SK-N-DZ (cell line): ENCODE data around the gene DGLUCY. TPM values are rescaled to one million over a fixed set of nuclear protein-coding genes. Genes with fewer than 3 reads are reported as not detected.
A peak's percentile ranks its signal among the peaks of the same experiment; 100 is the strongest.
"Not testable (repeated sequence)": the region's sequence is repeated elsewhere in the genome, so short reads cannot be mapped to it uniquely, and the experiment has no call there.

Experiments used
- DNase-seq: peaks from one replicate; pipeline ENCODE4 v3.0.0-alpha.2; 2015; ENCODE audit warnings: low spot score
- polyA plus RNA-seq, 2 experiments: library from polyadenylated mRNA; depleted of rRNA; stranded (reverse); fragments of >200 nt; gene quantifications; 2 replicates each; pipeline ENCODE4 v1.2.3, GENCODE V29; 2014

Gene DGLUCY, protein sequence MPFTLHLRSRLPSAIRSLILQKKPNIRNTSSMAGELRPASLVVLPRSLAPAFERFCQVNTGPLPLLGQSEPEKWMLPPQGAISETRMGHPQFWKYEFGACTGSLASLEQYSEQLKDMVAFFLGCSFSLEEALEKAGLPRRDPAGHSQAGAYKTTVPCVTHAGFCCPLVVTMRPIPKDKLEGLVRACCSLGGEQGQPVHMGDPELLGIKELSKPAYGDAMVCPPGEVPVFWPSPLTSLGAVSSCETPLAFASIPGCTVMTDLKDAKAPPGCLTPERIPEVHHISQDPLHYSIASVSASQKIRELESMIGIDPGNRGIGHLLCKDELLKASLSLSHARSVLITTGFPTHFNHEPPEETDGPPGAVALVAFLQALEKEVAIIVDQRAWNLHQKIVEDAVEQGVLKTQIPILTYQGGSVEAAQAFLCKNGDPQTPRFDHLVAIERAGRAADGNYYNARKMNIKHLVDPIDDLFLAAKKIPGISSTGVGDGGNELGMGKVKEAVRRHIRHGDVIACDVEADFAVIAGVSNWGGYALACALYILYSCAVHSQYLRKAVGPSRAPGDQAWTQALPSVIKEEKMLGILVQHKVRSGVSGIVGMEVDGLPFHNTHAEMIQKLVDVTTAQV
- polyA plus RNA-seq (2014; cell fraction: cytosol; rRNA removed): 24.8 and 37.3 TPM in 2 replicates
- 46.1 and 55.7 TPM in 2 replicates for polyA plus RNA-seq (2014; cell fraction: nucleus; rRNA removed)

DNA sequence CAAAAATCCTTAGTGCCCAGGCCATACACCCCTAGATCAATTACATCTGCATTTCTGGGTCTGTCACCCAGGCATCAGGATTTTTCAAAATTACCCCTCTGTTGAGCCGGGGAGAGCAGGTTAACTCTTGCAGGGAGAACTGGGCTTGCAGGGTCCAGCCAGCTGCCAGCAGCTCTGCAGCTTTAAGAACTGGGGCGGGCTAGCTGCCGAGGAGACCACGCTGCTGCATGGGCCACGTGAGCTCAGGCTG is at the start of gene DGLUCY:
Gene DGLUCY (plus strand): TSS at position 245 of the 250 bp plus-strand sequence. CDS start 46,222 bp downstream, outside the sequence.
- peak; percentile 76 for DNase-seq

DNA sequence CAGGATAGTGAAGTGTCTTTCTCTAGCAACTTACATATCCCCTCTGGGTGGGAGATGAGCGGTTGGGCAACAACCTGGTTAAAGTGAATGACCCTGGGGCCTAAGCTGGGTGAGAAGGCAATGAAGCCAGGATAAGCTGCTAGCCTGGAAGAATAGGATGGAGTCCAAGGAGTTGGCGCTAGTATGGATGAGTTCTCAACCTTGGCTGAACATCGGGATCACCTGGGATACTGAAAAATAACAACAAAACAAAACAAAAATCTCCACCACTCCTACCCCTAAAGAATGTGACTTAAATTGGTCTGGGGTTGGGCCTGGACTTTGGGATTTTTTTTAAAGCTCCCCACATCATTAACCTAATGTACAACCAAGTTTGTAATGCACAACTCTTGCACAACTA is 48.6 kb upstream of the DGLUCY start:
- DNase-seq: no peak

DNA sequence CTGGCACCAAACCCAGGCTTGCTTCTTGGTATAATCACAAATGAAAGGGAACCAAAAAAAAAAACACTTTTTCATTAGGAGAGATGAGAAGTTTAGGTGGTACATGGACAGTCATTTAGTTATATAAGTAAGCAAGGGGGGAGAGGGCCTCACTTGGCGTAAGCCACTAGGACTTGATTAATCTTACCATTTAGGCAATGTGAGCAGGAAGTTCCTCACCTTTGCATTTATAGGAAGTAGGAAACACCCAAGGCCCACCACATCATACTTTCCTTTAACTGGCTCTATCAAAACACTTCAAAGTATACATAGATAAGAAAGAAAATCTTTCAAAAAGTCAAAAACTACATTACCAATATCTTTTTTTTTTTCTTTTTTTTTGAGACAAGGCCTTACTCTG is 46.7 kb upstream of the DGLUCY start:
- no peak for DNase-seq

DNA sequence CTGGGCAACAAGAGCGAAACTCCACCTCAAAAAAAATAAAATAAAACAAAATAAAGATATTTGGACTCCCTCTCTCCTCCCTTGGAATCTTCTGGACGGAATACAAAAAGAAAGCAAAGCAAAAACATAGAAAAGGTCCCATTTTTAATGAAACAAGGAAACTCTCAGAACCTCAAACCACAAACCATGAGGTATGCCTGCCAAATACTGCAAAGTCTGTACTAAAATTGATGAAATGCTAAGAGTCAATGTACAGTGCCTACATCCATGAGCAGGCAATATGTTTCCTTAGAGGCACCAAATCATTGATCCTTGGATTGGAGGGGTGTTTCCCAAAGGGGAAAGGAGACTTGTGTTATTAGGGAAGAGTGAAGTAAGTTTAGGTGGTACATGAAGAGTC is 45.2 kb upstream of the DGLUCY start:
- no peak for DNase-seq

DNA sequence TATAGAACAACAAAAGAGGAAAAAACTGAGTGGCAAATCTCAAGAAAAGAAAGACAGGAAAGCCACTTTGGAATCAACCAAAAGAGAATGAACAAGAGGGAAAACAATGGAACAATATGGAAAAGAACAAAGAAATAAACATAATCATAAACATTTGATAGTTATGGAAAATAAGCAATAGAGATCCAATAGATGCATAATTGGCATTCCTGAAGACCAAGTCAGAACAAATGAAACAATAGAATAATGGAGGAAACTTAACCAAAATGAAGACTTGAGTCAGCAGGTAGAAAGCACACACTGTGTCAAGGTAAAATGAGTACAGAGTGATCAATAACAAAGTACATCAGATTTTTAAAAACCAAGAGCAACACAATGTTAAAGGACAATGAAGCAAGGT is 43.3 kb upstream of the DGLUCY start:
- no peak for DNase-seq

DNA sequence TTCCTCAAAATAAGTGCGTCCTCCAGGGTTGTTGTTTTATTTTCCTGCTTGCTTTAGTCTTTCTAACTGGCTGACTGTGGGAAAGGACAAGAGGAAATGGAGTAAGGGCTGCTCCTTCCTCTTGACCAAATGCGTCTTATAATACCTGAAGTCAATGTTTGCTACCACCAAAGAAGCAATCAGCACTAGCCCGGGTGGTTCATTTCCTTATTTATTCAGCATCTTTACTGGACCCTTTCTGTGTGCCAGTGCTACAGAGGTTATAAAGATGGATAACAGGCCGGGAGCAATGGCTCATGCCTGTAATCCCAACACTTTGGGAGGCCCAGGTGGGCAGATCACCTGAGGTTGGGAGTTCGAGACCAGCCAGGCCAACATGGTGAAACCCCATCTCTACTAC is 38.3 kb upstream of the DGLUCY start:
- no peak for DNase-seq

DNA sequence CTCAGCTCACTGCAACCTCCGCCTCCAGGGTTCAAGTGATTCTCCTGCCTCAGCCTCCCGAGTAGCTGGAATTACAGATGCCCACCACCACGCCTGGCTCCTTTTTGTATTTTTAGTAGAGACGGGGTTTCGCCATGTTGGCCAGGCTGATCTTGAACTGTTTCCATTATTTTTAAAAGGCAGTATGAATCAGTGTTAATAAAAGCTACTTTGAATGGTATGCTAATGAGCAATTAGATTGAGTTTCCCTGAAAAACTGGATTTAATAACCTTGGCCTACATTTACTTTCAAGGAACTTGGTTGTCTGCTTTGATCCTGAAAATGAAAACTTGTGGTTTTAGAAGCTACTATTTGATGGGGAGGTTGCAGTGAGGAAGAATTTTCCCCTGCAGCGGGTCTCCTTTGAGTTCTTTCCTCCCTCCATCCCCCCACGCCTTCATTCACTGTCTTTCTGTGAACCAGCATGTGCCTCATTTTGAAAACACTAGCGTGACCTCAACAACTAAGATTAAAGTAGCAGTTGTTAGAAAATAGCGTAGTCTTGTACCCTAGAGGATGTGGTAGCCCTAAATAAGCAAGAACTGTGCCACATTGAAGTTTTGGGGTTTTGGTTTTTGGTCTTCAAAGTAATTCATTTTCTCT is 35.7 kb upstream of the DGLUCY start:
- no peak for DNase-seq

DNA sequence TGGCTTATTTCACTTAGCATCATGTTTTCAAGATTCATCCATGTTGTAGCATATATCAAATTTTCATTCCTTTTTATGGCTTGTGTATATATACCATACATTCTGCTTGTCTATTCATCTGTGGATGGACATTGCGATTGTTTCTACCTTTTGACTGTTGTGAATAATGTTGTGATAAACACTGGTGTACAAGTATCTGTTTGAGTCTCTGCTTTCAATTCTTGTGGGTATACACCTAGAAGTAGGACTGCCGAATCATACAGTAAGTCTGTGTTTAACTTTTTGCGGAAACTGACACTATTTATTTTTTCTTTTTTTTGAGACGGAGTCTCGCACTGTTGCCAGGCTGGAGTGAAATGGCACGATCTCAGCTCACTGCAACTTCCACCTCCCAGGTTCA is 33.8 kb upstream of the DGLUCY start:
- no peak for DNase-seq

DNA sequence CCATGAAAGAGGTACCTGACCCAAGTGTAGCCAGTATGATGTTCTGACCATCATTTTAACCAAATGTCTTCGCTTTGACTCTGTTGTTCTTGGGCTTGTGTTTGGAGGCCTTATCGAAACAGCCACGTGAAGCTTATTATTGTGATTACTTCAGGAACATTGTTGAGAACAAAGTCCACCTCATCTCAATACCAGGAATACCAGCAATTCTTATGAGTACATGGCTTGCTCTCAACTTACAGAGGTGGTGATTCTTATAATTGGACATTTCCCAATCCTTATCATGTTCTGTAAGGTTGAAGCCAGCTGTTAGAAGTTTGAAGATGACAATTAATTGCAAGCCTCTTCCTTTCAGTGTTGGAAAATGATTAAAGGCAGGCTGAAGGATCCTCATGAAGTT is 31.6 kb upstream of the DGLUCY start:
- no peak for DNase-seq

DNA sequence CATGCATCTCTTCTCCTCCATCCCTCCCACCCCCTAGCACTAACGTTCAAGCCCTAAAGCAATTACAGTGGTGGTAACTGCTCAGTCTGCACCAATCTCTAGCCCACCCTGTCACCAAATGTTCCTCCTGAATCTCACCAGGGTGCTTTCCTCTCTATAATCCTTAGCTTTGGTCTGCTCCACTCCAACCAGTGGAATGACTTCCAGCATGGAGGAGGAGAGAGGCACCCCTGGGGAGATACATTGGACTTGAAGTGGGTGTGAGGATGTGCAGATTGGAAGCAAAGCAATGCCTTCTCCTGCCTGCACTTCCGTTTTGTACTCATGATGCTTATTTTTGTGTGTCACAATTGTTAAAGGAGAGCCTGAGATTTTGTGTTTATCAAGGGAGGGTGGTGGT is 29.4 kb upstream of the DGLUCY start:
- DNase-seq: no peak

DNA sequence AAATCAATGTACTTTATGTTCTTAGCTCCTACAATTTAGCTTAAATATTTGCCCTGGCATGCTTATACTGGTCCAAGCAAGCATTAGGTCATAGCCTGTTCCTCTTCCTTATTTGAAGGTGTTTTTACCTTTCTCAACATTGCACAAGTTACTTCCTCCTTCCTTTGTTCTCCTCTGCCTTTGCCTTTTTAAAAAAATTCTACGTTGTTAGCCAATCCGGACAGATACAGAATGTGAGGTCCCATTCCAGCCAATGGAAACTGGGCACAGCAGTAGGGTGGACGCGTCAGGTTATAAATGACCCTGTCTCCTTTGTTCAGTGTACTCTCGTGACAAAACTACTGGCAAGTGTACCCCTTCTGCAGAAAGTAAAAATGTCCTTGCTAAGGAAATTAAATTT is 26.4 kb upstream of the DGLUCY start:
- not testable (repeated sequence) for DNase-seq

DNA sequence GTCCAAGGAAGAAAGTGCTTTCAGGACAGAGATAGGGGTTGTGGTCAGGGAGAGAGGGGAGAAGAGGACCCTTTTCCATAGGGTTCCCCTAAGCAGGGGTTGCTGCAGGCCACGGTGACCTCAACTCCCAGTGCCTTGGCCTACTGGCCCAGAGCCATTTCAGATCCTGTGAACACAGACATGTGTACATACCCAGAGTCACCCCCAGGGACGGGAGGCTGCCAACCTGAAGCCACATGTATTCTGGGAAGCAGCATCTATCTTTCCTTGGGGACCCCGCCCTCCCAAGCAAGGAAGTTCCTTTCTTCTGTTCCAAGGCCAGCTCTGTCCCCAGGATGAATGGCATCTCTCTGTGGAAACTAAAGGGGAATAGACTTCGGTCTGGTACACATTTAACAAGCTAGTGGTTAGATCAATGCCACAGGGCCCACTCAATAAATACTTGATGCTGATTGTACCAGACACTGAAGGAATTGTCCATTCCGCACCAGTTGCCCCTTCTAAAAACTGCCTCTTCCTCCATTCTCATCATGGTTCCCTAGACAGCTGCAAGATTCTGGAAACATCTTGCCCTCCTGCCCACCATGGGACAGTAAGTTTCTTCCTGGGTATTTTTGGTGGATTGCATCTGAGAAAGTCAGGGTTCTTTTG is 25.2 kb upstream of the DGLUCY start:
- no peak for DNase-seq

DNA sequence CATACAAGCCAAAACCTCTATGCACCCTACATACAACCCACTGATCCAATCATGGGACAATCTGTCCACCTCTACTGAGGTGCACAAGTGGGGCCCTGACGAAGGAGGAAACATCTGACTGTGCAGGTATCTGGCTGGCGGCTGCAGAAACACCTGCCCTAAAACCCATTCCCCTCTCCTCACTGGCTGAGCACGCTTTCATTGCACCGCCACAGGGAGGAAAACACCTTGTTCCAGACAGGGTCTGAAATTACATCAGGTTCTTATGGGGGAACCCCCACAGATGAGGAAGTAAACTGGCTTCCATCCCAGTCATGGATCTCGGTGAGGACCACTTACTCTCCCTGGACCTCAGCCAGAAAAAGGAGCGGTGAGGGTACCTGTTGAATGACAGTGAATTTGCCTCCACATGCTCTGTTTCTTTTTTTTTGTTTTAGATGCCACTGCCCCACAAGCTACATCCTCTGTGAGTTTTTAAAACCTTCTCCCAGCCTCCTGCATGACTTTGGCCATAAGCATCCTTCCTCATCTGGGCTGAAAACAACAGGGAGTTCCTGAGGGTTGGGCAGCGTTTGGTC is 23.8 kb upstream of the DGLUCY start:
- no peak for DNase-seq

DNA sequence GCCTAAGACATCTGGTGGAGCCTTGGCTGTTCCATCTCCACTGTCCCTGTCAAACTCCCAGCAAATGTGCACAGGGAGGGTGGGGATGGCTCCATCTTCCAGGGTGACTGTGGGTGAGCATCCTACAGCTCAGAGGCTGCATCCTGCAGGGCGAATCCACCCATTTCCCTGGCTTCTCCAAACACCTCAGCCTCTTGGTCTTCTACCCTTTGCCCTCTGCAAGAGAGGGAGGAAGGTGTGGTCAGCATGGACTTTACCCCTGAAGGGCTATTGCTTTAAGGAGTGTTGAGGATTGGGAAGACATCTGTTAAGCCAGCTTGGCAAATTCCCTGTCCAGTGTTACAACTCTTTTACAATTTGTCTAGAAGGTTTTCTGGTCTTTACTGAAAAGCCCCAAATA is 23.1 kb upstream of the DGLUCY start:
- no peak for DNase-seq

DNA sequence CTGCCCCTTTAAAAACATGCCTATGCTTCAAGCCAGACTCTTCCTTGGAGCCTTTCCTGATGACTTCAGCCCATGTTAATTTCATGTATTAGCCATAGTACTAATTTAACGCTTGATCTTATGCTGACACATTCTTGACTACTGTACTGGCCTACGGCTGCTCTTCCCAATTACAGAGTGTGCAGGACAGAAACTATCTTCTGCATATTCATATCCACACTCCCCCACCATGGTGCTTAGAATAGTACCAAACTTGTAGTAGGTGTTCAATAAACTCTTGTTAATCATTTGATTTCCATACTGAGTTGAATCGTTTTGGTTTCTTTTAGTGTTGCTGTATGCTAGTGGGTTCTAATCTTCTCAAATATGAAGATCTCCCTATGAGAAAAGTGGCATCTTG is 21.8 kb upstream of the DGLUCY start:
- no peak for DNase-seq

DNA sequence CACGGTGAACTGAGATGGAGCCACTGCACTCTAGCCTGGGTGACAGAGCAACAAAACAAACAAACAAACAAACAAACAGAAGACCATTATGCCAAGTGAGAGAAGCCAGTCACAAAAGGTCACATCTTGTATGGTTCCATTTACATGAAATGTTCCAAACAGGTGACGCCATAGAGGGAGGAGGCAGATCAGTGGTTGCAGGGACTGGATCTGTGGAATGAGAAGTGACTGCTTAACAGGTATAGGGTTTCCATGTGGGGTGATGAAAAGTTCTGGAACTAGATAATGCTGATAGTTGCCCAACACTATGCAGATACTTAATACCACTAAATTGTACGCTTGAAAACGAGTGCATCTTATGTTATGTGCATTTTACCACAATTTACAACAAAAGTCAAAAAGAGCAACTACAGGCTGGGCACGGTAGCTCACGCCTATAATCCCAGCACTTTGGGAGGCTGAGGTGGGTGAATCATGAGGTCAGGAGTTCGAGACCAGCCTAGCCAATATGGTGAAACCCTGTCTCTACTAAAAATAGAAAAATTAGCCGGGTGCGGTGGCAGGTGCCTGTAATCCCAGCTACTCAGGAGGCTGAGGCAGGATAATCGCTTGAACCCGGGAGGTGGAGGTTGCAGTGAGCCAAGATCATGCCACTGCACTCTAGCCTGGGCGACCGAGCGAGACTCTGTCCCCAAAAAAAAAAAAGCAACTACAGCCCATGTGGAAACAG is 20.0 kb upstream of the DGLUCY start:
- not testable (repeated sequence) for DNase-seq

DNA sequence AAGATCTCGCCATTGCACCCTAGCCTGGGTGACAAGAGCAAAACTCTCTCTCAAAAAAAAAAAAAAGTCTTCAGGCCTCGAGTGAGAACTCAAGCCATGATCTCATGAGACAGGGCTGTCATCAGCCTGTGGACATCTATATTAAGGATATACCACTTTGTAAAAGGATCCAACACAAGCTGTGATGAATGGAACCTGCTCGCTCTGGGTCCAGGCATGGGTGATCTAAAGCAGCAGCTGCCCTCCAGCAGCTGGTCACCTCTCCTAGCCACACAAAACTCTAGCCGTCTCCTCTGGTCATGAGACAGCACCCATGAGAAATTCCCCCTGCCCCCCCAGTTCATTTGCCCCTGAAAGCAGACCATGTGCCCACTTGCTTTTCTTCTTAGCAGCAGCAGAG is 19.1 kb upstream of the DGLUCY start:
- DNase-seq: no peak

DNA sequence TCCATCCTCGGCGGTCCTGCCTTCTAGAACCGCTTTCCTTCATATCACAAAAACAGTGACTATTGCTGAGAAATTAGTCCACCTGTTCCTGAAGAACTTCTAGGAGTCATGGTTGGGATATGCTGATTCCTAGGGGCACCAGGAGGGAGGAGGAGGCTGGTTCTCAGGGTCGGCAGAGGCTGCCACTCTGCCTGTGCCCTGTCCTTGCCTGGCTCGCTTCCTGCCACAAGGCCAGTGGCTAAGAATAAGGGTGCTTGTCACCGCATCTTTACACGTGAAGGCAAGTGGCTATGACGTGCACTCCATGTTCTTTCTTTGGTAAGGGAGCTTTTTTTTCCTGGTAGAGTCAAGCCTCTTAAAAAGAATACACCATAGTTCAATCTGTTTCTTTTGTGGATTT is 18.7 kb upstream of the DGLUCY start:
- DNase-seq: no peak

DNA sequence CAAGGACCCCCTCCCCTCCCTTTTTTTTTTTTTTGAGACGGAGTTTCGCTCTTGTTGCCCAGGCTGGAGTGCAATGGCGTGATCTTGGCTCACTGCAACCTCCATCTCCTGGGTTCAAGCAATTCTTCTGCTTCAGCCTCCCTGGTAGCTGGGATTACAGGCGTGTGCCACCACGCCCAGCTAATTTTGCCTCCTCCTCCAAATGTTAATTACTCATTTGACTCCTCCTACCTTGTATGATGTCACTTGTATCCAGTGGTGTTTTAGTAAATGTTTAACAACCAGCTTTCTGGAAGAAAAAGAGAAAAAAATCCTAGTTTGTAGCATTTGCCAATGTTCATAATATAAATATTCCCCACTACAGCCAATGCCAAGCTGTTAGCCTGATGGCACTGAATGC is 16.2 kb upstream of the DGLUCY start:
- DNase-seq: not testable (repeated sequence)

DNA sequence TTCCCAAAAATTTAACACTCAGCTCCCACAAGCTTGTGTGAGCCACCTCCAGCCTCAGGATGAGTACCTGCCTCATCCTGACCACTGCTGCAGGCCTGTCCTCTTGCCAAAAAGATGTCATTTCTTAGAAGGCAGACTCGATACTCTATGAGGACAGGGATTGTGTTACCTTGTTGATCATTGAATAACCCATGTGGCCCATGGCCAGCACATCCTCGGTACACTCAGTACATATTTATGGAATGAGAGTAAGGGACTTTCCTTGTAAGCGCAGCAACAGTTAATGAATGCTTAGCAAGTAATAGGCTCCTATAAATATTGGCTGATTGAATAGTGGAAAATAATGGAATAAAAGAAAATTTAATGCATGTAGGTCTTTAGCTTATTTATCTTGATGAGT is 15.3 kb upstream of the DGLUCY start:
- no peak for DNase-seq

DNA sequence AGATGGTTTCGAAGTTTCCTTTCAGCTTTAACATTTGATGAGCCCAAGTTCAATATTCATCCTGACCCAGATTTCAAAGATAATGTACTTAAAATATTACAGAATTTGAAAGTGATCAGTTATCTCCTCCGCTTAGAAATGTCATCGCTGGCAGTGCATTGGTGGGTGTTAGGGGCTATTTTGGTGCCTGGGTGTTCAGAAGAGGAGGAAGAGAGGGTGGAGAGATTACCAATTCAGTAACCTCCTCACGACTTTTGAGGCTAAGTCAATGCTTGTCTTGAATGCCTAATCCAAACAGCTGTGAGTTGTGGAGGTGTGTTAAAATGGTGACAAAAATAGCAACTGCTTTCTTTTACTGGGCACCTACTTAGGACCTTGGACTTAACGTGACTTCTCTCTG is 13.8 kb upstream of the DGLUCY start:
- no peak for DNase-seq
